CD14-positive monocyte (primary cell): Measurements from ENCODE around the gene CEACAM18. TPM values are rescaled to one million over a fixed set of nuclear protein-coding genes. Genes with fewer than 3 reads are reported as not detected.

Source experiments
- DNase-seq, 3 donors: peaks; one replicate each; pipeline ENCODE4 v3.0.0-alpha.2; 2011 to 2022
- H2AFZ ChIP-seq: 2 replicates; pipeline ENCODE4 v1.6.0; 2012; ENCODE audit warnings: mild to moderate bottlenecking, low read depth, low read length, inconsistent platforms; ENCODE audit not compliant: insufficient read depth, poor library complexity, severe bottlenecking
- H3K27ac ChIP-seq, 2 donors: 1 replicate in 1 of 2; 2 replicates in 1 of 2; pipeline ENCODE4 v1.5.1; 2012 to 2013; ENCODE audit warnings: low read length in 2 of 2, control low read depth in 1 of 2, inconsistent platforms in 1 of 2, low read depth in 1 of 2, mild to moderate bottlenecking in 1 of 2
- H3K27me3 ChIP-seq, 2 donors: one replicate each; pipeline versions ENCODE4 v1.6.0 to v1.6.1; 2011 to 2013; ENCODE audit warnings: low read length in 2 of 2; ENCODE audit not compliant: control insufficient read depth in 2 of 2, insufficient read depth in 2 of 2
- H3K36me3 ChIP-seq, 2 donors: replicated peaks in 1 of 2; 1 replicate in 1 of 2; 2 replicates in 1 of 2; pipeline versions ENCODE4 v1.5.1 to v1.6.1; 2012 to 2013; ENCODE audit warnings: low read length in 2 of 2, control low read depth in 1 of 2, inconsistent platforms in 1 of 2, mild to moderate bottlenecking in 1 of 2; ENCODE audit not compliant: insufficient read depth in 2 of 2, control insufficient read depth in 1 of 2
- H3K4me1 ChIP-seq, 2 donors: 1 replicate in 1 of 2; 2 replicates in 1 of 2; pipeline versions ENCODE4 v1.5.1 to v1.6.1; 2012 to 2013; ENCODE audit warnings: low read length in 2 of 2, control low read depth in 1 of 2, inconsistent platforms in 1 of 2, mild to moderate bottlenecking in 1 of 2, moderate library complexity in 1 of 2; ENCODE audit not compliant: insufficient read depth in 2 of 2, control insufficient read depth in 1 of 2
- H3K4me2 ChIP-seq: replicated peaks from 2 replicates; pipeline ENCODE3; 2012; ENCODE audit warnings: low read length, moderate library complexity, mild to moderate bottlenecking; ENCODE audit not compliant: poor library complexity, severe bottlenecking; ENCODE audit errors: extremely low read depth
- H3K4me3 ChIP-seq, 3 experiments: fragments of 200-600 bp in 1 of 3; sonication (generic) in 1 of 3; replicated peaks in 1 of 3; 1 replicate in 2 of 3; 2 replicates in 1 of 3; pipeline ENCODE4 v1.5.1; 2011 to 2013; ENCODE audit warnings: low read length in 3 of 3, mild to moderate bottlenecking in 3 of 3, control low read depth in 2 of 3, low read depth in 2 of 3, inconsistent platforms in 1 of 3, moderate library complexity in 1 of 3
- H3K79me2 ChIP-seq: 2 replicates; pipeline ENCODE4 v1.6.0; 2012; ENCODE audit warnings: mild to moderate bottlenecking, control low read depth, inconsistent platforms, low read length, moderate library complexity; ENCODE audit not compliant: insufficient read depth
- H3K9ac ChIP-seq: 2 replicates; pipeline ENCODE4 v1.6.0; 2017; ENCODE audit warnings: low read length, mild to moderate bottlenecking; ENCODE audit not compliant: insufficient read depth, poor library complexity, severe bottlenecking
- H3K9me3 ChIP-seq, 2 donors: replicated peaks in 1 of 2; 1 replicate in 1 of 2; 2 replicates in 1 of 2; pipeline versions ENCODE4 v1.5.1 to v1.6.1; 2012 to 2013; ENCODE audit warnings: low read length in 2 of 2, control low read depth in 1 of 2; ENCODE audit not compliant: control insufficient read depth in 1 of 2, insufficient read depth in 1 of 2
- H4K20me1 ChIP-seq: 2 replicates; pipeline ENCODE4 v1.6.0; 2012; ENCODE audit warnings: mild to moderate bottlenecking, low read length, control low read depth, moderate library complexity; ENCODE audit not compliant: insufficient read depth
- H3K27ac Mint-ChIP-seq, 7 donors: one replicate each; pipeline ENCODE4 v1.8.0; 2020; ENCODE audit warnings: mild to moderate bottlenecking in 7 of 7, mixed read lengths in 7 of 7, moderate library complexity in 6 of 7, inconsistent platforms in 2 of 7
- H3K27me3 Mint-ChIP-seq, 3 donors: one replicate each; pipeline ENCODE4 v1.8.0; 2021 to 2022; ENCODE audit warnings: low read depth in 3 of 3, mild to moderate bottlenecking in 3 of 3, mixed read lengths in 3 of 3, moderate library complexity in 3 of 3, inconsistent platforms in 1 of 3
- H3K36me3 Mint-ChIP-seq, 2 donors: one replicate each; pipeline ENCODE4 v1.8.0; 2020; ENCODE audit warnings: mixed read lengths in 2 of 2, inconsistent platforms in 1 of 2, mild to moderate bottlenecking in 1 of 2
- H3K4me1 Mint-ChIP-seq: one replicate; pipeline ENCODE4 v1.8.0; 2020; ENCODE audit warnings: mild to moderate bottlenecking, mixed read lengths
- H3K4me3 Mint-ChIP-seq, 2 donors: one replicate each; pipeline ENCODE4 v1.8.0; 2020; ENCODE audit warnings: mild to moderate bottlenecking in 2 of 2, mixed read lengths in 2 of 2, moderate library complexity in 1 of 2
- H3K9me3 Mint-ChIP-seq, 7 donors: one replicate each; pipeline ENCODE4 v1.8.0; 2020 to 2022; ENCODE audit warnings: mixed read lengths in 7 of 7, mild to moderate bottlenecking in 6 of 7, moderate library complexity in 6 of 7, inconsistent platforms in 2 of 7
- CTCF ChIP-seq: fragments of 200-600 bp; IDR thresholded peaks from one replicate; pipeline ENCODE4 v1.8.0; 2022; ENCODE audit warnings: antibody characterized with exemption, mild to moderate bottlenecking
- WGBS: methylation state at CpG from one replicate; pipeline ENCODE4 v1.1.5; 2013; ENCODE audit warnings: missing lambda C conversion rate; ENCODE audit not compliant: insufficient coverage; 5-methylcytosine and 5-hydroxymethylcytosine counted together
- intact Hi-C, 2 donors: fragments of 100-400 bp; cut with micrococcal nuclease; formaldehyde crosslinking; loops; one replicate each; pipeline versions ENCODE4 v1.15.0 to v1.15.1; 2023
- polyA plus RNA-seq, 3 donors: library from polyadenylated mRNA; depleted of rRNA in 1 of 3; unstranded in 2 of 3; stranded (reverse) in 1 of 3; fragments of 300-500 nt in 2 of 3; fragments of >200 nt in 1 of 3; fragmentation: Illumina TruSeq in 2 of 3; gene quantifications; 1 replicate in 2 of 3; 2 replicates in 1 of 3; pipeline ENCODE4 v1.2.3, GENCODE V29; 2012 to 2021

CEACAM18 gene
- polyA plus RNA-seq, 3 donors, result not detected

DNA sequence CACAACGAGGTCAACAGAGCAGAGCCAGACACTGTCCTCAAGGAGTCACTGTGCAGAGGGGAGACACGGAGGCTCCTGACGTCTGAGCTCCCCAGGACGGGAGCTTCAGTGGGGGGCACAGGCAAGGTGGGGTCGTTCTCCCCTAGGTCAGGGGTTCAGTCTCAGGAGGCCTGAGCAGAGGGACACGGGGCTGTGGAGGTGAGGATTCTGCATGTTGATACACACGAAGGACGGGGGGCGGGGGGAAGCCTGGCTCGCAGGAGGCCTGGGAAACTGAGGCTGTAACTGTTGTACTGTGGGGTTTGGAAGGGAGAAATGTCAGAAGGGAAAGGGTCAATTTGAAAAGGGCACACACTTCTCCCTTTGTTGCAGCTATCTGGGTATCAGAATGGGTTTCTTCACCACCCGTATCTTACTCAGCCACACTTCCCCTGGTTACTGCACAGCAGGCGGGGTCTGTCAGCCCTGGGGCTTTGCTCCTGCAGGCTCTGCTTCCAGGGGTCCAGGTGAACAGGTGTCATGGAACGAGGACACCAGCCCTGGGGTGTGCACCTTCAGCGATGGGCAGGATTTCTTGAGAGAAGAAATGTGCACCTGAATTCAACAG, 19.3 kb upstream of the CEACAM18 start:
- H2AFZ ChIP-seq, result no peak overlapping the region

More for the DNA sequence above, 19.3 kb upstream of the CEACAM18 start:
- no peak overlapping the region for H3K9ac ChIP-seq
- H3K36me3 ChIP-seq, result no peaks in the 10 kb centered on the region
- Mint-ChIP-seq H3K4me3 (no peak overlapping the region), H3K27me3 (peaks cover 3 to 11% (median 8%) of the 10 kb centered on the region in 3 donors), H3K27ac (no peak overlapping the region), H3K4me1 (peaks cover 43% of the 10 kb centered on the region), H3K9me3 (peaks cover 0 to 2% (median 0%) of the 10 kb centered on the region in 7 donors), H3K36me3 (no peaks in the 10 kb centered on the region)
- H3K4me1 ChIP-seq, result peaks cover 35 to 43% of the 10 kb centered on the region in 2 donors
- no peak overlapping the region for H3K27ac ChIP-seq
- intact Hi-C loops, result no loop called here
- 80% methylated on average over 10 of the region's 14 CpGs for WGBS
- H3K9me3 ChIP-seq, result no peaks in the 10 kb centered on the region
- no peaks in the 10 kb centered on the region for H3K79me2 ChIP-seq
- no peaks in the 10 kb centered on the region for H3K27me3 ChIP-seq
- no peak for DNase-seq
- H3K4me2 ChIP-seq, result no peak overlapping the region
- H3K4me3 ChIP-seq, result no peak overlapping the region
- H4K20me1 ChIP-seq, result no peaks in the 10 kb centered on the region
- TF ChIP-seq CTCF, result no peak
